HEK293 (cell line): Measurements from ENCODE around the gene RGS8.

Experiments
- CTCF ChIA-PET: fragments of 350-600 bp; formaldehyde crosslinking; extraction: SDS; loops from one replicate; lab custom pipeline; 2021; ENCODE audit warnings: antibody characterized with exemption; lab: Yijun Ruan, JAX
- POLR2A ChIA-PET: fragments of 300-600 bp; formaldehyde crosslinking; extraction: SDS; loops from one replicate; lab custom pipeline; 2020; ENCODE audit warnings: antibody characterized with exemption, inconsistent platforms; lab: Yijun Ruan, JAX
- H3K27ac ChIP-seq: fragments of 200-500 bp; sonication (Bioruptor generic); 2 replicates; pipeline ENCODE4 v1.5.1; 2014; ENCODE audit warnings: low read depth, low read length, control low read depth, inconsistent platforms; ENCODE audit errors: extremely low read depth
- H3K36me3 ChIP-seq, 2 experiments: fragments of 200-500 bp in 1 of 2; sonication (Bioruptor generic) in 1 of 2; 1 replicate in 1 of 2; 2 replicates in 1 of 2; pipeline ENCODE4 v1.5.1; 2014 to 2017; ENCODE audit warnings: inconsistent platforms in 2 of 2, low read length in 2 of 2; ENCODE audit not compliant: control insufficient read depth in 2 of 2, insufficient read depth in 1 of 2
- H3K4me1 ChIP-seq: fragments of 200-500 bp; sonication (Bioruptor generic); 2 replicates; pipeline ENCODE4 v1.5.1; 2014; ENCODE audit warnings: mild to moderate bottlenecking, low read length, inconsistent platforms; ENCODE audit not compliant: control insufficient read depth, insufficient read depth
- H3K4me3 ChIP-seq: 2 replicates; pipeline ENCODE4 v1.5.1; 2011; ENCODE audit warnings: low read depth, mild to moderate bottlenecking, control low read depth, low read length, moderate library complexity
- H3K9me3 ChIP-seq: fragments of 200-500 bp; sonication (Bioruptor generic); 2 replicates; pipeline ENCODE4 v1.5.1; 2014; ENCODE audit warnings: low read depth, low read length, inconsistent platforms; ENCODE audit not compliant: control insufficient read depth, insufficient read depth
- MEIS1 ChIP-seq: sonication (generic); formaldehyde crosslinking; IDR thresholded peaks from 2 replicates; pipeline ENCODE4 v1.8.1; 2022; ENCODE audit warnings: missing genetic modification reagents, mild to moderate bottlenecking, borderline replicate concordance
- PRDM1 ChIP-seq: fragments of 450-650 bp; formaldehyde crosslinking; IDR thresholded peaks from 2 replicates; pipeline ENCODE4; 2016; ENCODE audit warnings: missing biosample characterization, missing genetic modification characterization
- YY2 ChIP-seq: fragments of 450-650 bp; formaldehyde crosslinking; IDR thresholded peaks from 2 replicates; pipeline ENCODE4 v1.5.1; 2016; ENCODE audit warnings: missing biosample characterization, missing genetic modification characterization
- ZBTB17 ChIP-seq: fragments of 450-650 bp; formaldehyde crosslinking; IDR thresholded peaks from 2 replicates; pipeline ENCODE4 v1.5.1; 2016; ENCODE audit warnings: missing biosample characterization, missing genetic modification characterization
- ZFP69B ChIP-seq: fragments of 450-650 bp; formaldehyde crosslinking; IDR thresholded peaks from 2 replicates; pipeline ENCODE4 v1.5.1; 2016; ENCODE audit warnings: missing biosample characterization, missing genetic modification characterization
- ZNF423 ChIP-seq: fragments of 450-650 bp; formaldehyde crosslinking; IDR thresholded peaks from 2 replicates; pipeline ENCODE4 v1.5.1; 2016; ENCODE audit warnings: missing biosample characterization, missing genetic modification characterization
- ZNF600 ChIP-seq: fragments of 450-650 bp; formaldehyde crosslinking; IDR thresholded peaks from 2 replicates; pipeline ENCODE4 v1.5.1; 2016; ENCODE audit warnings: missing biosample characterization, missing genetic modification characterization
- ZNF626 ChIP-seq: fragments of 450-650 bp; sonication (Bioruptor Pico); formaldehyde crosslinking; IDR thresholded peaks from 2 replicates; pipeline ENCODE4 v1.5.1; 2018; ENCODE audit warnings: missing biosample characterization, missing genetic modification characterization, inconsistent platforms
- ZNF701 ChIP-seq: fragments of 450-650 bp; formaldehyde crosslinking; IDR thresholded peaks from 2 replicates; pipeline ENCODE4 v1.5.1; 2016; ENCODE audit warnings: missing biosample characterization, missing genetic modification characterization
- TF ChIP-seq, protein P1 (sequence below): fragments of 450-650 bp; formaldehyde crosslinking; IDR thresholded peaks from 2 replicates; pipeline ENCODE4 v1.5.1; 2016; ENCODE audit warnings: missing biosample characterization, missing genetic modification characterization
- TF ChIP-seq, protein P2 (sequence below): fragments of 450-650 bp; formaldehyde crosslinking; IDR thresholded peaks from 2 replicates; pipeline ENCODE4 v1.5.1; 2016; ENCODE audit warnings: missing biosample characterization, missing genetic modification characterization
- TF ChIP-seq, protein P3 (sequence below): fragments of 450-650 bp; formaldehyde crosslinking; IDR thresholded peaks from 2 replicates; pipeline ENCODE4 v1.5.1; 2016; ENCODE audit warnings: missing biosample characterization, missing genetic modification characterization

The RGS8 gene

DNA sequence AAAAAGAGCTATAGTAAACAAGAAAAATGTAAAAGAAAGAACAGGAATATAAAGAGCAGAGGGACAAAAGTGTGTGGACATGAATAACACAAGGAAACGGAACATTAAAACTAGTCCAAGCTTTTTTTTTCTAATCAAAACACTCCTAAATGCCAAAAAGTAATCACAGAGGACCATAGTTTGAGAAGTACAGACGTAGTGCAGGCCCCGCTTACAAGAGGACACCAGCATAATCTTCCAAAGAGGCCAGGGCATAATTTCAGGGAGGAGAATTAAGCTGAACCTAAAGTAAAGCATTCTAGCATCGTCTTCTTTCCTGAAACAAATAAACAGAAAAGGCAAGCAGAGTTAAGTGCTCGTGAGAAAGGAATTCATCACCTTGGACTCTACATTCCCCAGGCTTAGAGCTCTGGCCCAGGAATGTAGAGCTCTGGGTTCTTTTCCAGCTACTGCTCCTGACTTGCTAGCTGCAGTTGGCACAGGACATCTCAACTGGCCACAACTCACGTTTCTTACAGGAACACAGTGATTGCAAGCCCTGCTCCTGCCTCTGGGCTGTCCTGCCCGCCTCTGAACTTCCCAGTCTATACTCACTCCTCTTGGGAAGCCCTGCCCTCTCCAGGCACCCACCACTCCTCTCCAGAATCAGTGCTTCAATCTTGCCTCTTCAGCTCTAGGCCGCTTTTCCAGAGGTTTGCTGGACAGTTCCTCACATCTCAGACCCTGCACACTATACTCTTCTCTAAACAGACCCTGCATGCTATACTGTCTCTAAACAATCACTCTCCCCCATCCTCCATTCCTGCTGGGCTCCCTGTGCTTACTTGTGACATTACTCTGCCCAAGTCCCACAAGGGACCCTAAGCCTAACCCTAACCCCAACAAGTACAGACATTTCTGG, 9.8 kb downstream of the RGS8 start:
- no peak overlapping the region for H3K4me3 ChIP-seq
- no peaks in the 10 kb centered on the region for H3K9me3 ChIP-seq
- H3K27ac ChIP-seq = no peak overlapping the region
- ChIA-PET POLR2A (no interaction called here), CTCF (interaction anchor here (0.6 to 2.7 kb wide), 8 partner anchors 14 to 115 kb away, joined by 3 to 13 read pairs (median 4); no protein-coding TSS in a partner anchor)
- TF ChIP-seq PRDM1 (tag by site-specific recombination) (no peak), MEIS1 (CRISPR knock-in tag) (no peak), ZNF701 (tag by site-specific recombination) (no peak), YY2 (tag by site-specific recombination) (no peak), ZFP69B (tag by site-specific recombination) (no peak), ZNF423 (no peak), ZBTB17 (tag by site-specific recombination) (peak; percentile 63)
- TF ChIP-seq, protein P1, sequence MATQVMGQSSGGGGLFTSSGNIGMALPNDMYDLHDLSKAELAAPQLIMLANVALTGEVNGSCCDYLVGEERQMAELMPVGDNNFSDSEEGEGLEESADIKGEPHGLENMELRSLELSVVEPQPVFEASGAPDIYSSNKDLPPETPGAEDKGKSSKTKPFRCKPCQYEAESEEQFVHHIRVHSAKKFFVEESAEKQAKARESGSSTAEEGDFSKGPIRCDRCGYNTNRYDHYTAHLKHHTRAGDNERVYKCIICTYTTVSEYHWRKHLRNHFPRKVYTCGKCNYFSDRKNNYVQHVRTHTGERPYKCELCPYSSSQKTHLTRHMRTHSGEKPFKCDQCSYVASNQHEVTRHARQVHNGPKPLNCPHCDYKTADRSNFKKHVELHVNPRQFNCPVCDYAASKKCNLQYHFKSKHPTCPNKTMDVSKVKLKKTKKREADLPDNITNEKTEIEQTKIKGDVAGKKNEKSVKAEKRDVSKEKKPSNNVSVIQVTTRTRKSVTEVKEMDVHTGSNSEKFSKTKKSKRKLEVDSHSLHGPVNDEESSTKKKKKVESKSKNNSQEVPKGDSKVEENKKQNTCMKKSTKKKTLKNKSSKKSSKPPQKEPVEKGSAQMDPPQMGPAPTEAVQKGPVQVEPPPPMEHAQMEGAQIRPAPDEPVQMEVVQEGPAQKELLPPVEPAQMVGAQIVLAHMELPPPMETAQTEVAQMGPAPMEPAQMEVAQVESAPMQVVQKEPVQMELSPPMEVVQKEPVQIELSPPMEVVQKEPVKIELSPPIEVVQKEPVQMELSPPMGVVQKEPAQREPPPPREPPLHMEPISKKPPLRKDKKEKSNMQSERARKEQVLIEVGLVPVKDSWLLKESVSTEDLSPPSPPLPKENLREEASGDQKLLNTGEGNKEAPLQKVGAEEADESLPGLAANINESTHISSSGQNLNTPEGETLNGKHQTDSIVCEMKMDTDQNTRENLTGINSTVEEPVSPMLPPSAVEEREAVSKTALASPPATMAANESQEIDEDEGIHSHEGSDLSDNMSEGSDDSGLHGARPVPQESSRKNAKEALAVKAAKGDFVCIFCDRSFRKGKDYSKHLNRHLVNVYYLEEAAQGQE (tag by site-specific recombination) = peak; percentile 96
- TF ChIP-seq, protein P2, sequence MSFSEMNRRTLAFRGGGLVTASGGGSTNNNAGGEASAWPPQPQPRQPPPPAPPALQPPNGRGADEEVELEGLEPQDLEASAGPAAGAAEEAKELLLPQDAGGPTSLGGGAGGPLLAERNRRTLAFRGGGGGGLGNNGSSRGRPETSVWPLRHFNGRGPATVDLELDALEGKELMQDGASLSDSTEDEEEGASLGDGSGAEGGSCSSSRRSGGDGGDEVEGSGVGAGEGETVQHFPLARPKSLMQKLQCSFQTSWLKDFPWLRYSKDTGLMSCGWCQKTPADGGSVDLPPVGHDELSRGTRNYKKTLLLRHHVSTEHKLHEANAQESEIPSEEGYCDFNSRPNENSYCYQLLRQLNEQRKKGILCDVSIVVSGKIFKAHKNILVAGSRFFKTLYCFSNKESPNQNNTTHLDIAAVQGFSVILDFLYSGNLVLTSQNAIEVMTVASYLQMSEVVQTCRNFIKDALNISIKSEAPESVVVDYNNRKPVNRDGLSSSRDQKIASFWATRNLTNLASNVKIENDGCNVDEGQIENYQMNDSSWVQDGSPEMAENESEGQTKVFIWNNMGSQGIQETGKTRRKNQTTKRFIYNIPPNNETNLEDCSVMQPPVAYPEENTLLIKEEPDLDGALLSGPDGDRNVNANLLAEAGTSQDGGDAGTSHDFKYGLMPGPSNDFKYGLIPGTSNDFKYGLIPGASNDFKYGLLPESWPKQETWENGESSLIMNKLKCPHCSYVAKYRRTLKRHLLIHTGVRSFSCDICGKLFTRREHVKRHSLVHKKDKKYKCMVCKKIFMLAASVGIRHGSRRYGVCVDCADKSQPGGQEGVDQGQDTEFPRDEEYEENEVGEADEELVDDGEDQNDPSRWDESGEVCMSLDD (tag by site-specific recombination) = no peak
- TF ChIP-seq, protein P3, sequence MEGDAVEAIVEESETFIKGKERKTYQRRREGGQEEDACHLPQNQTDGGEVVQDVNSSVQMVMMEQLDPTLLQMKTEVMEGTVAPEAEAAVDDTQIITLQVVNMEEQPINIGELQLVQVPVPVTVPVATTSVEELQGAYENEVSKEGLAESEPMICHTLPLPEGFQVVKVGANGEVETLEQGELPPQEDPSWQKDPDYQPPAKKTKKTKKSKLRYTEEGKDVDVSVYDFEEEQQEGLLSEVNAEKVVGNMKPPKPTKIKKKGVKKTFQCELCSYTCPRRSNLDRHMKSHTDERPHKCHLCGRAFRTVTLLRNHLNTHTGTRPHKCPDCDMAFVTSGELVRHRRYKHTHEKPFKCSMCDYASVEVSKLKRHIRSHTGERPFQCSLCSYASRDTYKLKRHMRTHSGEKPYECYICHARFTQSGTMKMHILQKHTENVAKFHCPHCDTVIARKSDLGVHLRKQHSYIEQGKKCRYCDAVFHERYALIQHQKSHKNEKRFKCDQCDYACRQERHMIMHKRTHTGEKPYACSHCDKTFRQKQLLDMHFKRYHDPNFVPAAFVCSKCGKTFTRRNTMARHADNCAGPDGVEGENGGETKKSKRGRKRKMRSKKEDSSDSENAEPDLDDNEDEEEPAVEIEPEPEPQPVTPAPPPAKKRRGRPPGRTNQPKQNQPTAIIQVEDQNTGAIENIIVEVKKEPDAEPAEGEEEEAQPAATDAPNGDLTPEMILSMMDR (tag by site-specific recombination) = peak; percentile 35; the same call in 1 of the 2 replicates
- H3K36me3 ChIP-seq = no peaks in the 10 kb centered on the region
- H3K4me1 ChIP-seq = no peaks in the 10 kb centered on the region

DNA sequence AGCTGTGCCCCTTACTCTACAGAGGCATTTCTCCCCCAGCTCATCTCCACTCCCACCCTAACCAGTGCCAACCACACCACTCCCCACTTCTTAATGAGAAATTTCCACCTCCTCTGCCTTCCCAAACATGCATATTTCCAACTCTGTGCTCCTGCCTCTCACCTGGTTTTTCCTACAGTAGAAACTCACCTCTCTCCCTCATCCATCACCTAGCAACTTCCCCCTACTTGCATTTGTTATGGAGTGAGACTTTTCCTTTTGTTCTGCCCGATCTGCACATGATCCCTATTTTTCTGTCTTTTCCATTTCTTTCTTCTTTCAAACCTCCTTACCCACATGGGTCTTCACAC, 11.9 kb downstream of the RGS8 start:
- Histone ChIP-seq H3K27ac (no peak overlapping the region), H3K36me3 (no peaks in the 10 kb centered on the region), H3K4me3 (no peak overlapping the region), H3K4me1 (no peaks in the 10 kb centered on the region), H3K9me3 (no peaks in the 10 kb centered on the region)
- TF ChIP-seq ZNF626 (tag by site-specific recombination) = no peak
- peak; percentile 62; the same call in 1 of the 2 replicates for TF ChIP-seq ZNF600 (tag by site-specific recombination)
- peak; percentile 67; the same call in 1 of the 2 replicates for TF ChIP-seq PRDM1 (tag by site-specific recombination)
- ChIA-PET POLR2A (no interaction called here), CTCF (interaction anchor here (0.9 to 2.7 kb wide), 4 partner anchors 9 to 115 kb away, joined by 3 to 13 read pairs (median 4); no protein-coding TSS in a partner anchor)
